OCI-LY1 (cell line): ENCODE results near the gene HMGA1.

ENCODE experiments used
- H2AFZ ChIP-seq: fragments of 200-600 bp; sonication (generic), shearing (Covaris generic); 2 replicates; pipeline ENCODE4 v1.6.0; 2014; ENCODE audit warnings: antibody characterized with exemption, mild to moderate bottlenecking, low read length
- H3F3A ChIP-seq: fragments of 200-600 bp; sonication (generic), shearing (Covaris generic); 2 replicates; pipeline ENCODE4 v1.6.0; 2014; ENCODE audit warnings: mild to moderate bottlenecking, antibody characterized with exemption, low read length, moderate library complexity; ENCODE audit not compliant: insufficient read depth
- H3K27ac ChIP-seq: fragments of 200-600 bp; sonication (generic); 2 replicates; pipeline ENCODE4 v1.5.1; 2014; ENCODE audit warnings: low read length, mixed run types, mild to moderate bottlenecking, low read depth; ENCODE audit not compliant: poor library complexity, severe bottlenecking
- H3K27me3 ChIP-seq: fragments of 200-600 bp; sonication (generic); 2 replicates; pipeline ENCODE4 v1.6.0; 2014; ENCODE audit warnings: antibody characterized with exemption, mild to moderate bottlenecking, low read length, moderate library complexity; ENCODE audit not compliant: insufficient read depth
- H3K36me3 ChIP-seq: fragments of 200-600 bp; sonication (generic); 2 replicates; pipeline ENCODE4 v1.6.1; 2014; ENCODE audit warnings: mild to moderate bottlenecking, antibody characterized with exemption, low read length, moderate library complexity, mixed read lengths; ENCODE audit not compliant: insufficient read depth
- H3K4me1 ChIP-seq: fragments of 200-600 bp; sonication (generic); 2 replicates; pipeline ENCODE4 v1.5.1; 2014; ENCODE audit warnings: mild to moderate bottlenecking, low read length, moderate library complexity; ENCODE audit not compliant: insufficient read depth, severe bottlenecking
- H3K4me2 ChIP-seq: fragments of 200-600 bp; sonication (generic), shearing (Covaris generic); 2 replicates; pipeline ENCODE4 v1.6.1; 2014; ENCODE audit warnings: low read length
- H3K4me3 ChIP-seq: fragments of 200-600 bp; sonication (generic); 2 replicates; pipeline ENCODE4 v1.5.1; 2014; ENCODE audit warnings: low read length, low read depth, mild to moderate bottlenecking, mixed read lengths; ENCODE audit not compliant: poor library complexity, severe bottlenecking
- H3K79me2 ChIP-seq: fragments of 200-600 bp; shearing (Covaris generic); 2 replicates; pipeline ENCODE4 v1.6.1; 2016; ENCODE audit warnings: mixed run types, low read length, mixed read lengths; ENCODE audit not compliant: insufficient read depth
- H3K9ac ChIP-seq: fragments of 200-600 bp; sonication (generic), shearing (Covaris generic); 2 replicates; pipeline ENCODE4 v1.6.1; 2014; ENCODE audit warnings: mild to moderate bottlenecking, low read length, mixed read lengths
- H3K9me2 ChIP-seq: fragments of 200-600 bp; sonication (generic), shearing (Covaris generic); 2 replicates; pipeline ENCODE4 v1.6.1; 2014; ENCODE audit warnings: low read depth, mild to moderate bottlenecking, low read length, mixed read lengths
- H3K9me3 ChIP-seq: fragments of 200-600 bp; shearing (Covaris generic); 2 replicates; pipeline ENCODE4 v1.6.1; 2014; ENCODE audit warnings: low read length, mixed read lengths
- H4K20me1 ChIP-seq: fragments of 200-600 bp; sonication (generic), shearing (Covaris generic); 2 replicates; pipeline ENCODE4 v1.6.0; 2016; ENCODE audit warnings: mild to moderate bottlenecking, low read length; ENCODE audit not compliant: insufficient read depth
- CTCF ChIP-seq: fragments of 200-600 bp; sonication (generic), shearing (Covaris generic); IDR thresholded peaks from 2 replicates; pipeline ENCODE4 v1.5.1; 2017; ENCODE audit warnings: mild to moderate bottlenecking, antibody characterized with exemption, low read length, moderate library complexity, mixed read lengths
- EZH2 ChIP-seq: fragments of 200-600 bp; sonication (generic), shearing (Covaris generic); IDR thresholded peaks from 2 replicates; pipeline ENCODE4 v1.8.0; 2017; ENCODE audit warnings: borderline replicate concordance, mixed run types, mild to moderate bottlenecking, antibody characterized with exemption, low read length, moderate library complexity, mixed read lengths

Gene HMGA1

GRCh38 chr6:34292954-34293353, 56.3 kb downstream of the HMGA1 start:
- H3K9ac ChIP-seq: no peak overlapping the region
- H3K4me2 ChIP-seq: no peak overlapping the region
- H3K27ac ChIP-seq: no peak overlapping the region
- no peaks in the 10 kb centered on the region for H4K20me1 ChIP-seq
- H3K4me1 ChIP-seq: peaks cover 17% of the 10 kb centered on the region
- H3K79me2 ChIP-seq: no peaks in the 10 kb centered on the region
- TF ChIP-seq CTCF: no peak
- TF ChIP-seq EZH2: no peak
- H3K27me3 ChIP-seq: no peaks in the 10 kb centered on the region
- no peaks in the 10 kb centered on the region for H3F3A ChIP-seq
- no peaks in the 10 kb centered on the region for H3K9me2 ChIP-seq
- H3K9me3 ChIP-seq: no peaks in the 10 kb centered on the region
- no peak overlapping the region for H3K4me3 ChIP-seq
- H2AFZ ChIP-seq: no peak overlapping the region
- H3K36me3 ChIP-seq: peaks cover 47% of the 10 kb centered on the region

GRCh38 chr6:34295721-34296120, 59.0 kb downstream of the HMGA1 start:
- H3K4me1 ChIP-seq: peaks cover 10% of the 10 kb centered on the region

More at GRCh38 chr6:34295721-34296120, 59.0 kb downstream of the HMGA1 start:
- no peak for TF ChIP-seq EZH2
- no peaks in the 10 kb centered on the region for H3K27me3 ChIP-seq
- H3K4me3 ChIP-seq: no peak overlapping the region
- no peak overlapping the region for H2AFZ ChIP-seq
- H4K20me1 ChIP-seq: no peaks in the 10 kb centered on the region
- H3K9me2 ChIP-seq: no peaks in the 10 kb centered on the region
- 0 out of 2 replicates have a peak, but pooled peaks cover 3% of the 10 kb centered on the region for H3K79me2 ChIP-seq
- H3F3A ChIP-seq: no peaks in the 10 kb centered on the region
- no peaks in the 10 kb centered on the region for H3K9me3 ChIP-seq
- no peak overlapping the region; the same call in 1 of the 2 replicates for H3K9ac ChIP-seq
- no peak overlapping the region for H3K4me2 ChIP-seq
- H3K36me3 ChIP-seq: peaks cover 37% of the 10 kb centered on the region
- H3K27ac ChIP-seq: peak overlapping the region; percentile 14
